GM13977 (cell line): ENCODE data around the gene HAUS5.

Experiments
- DNase-seq: peaks from one replicate; pipeline ENCODE4 v3.0.0; 2012; ENCODE audit warnings: low spot score
- in situ Hi-C: fragments of 300-500 bp; cut with MboI; formaldehyde crosslinking; loops from one replicate; pipeline ENCODE4 v1.12.0; 2022; ENCODE audit warnings: low sequenced_read_pairs, low pct_unique_long_range_greater_than_20kb, mixed read lengths, inconsistent platforms; ENCODE audit not compliant: unreplicated experiment
- TF ChIP-seq, protein P1 (sequence below): IDR thresholded peaks from 2 replicates; pipeline ENCODE4 v1.5.1; 2012; ENCODE audit warnings: mild to moderate bottlenecking, control low read depth; ENCODE audit not compliant: insufficient read depth; ENCODE audit errors: extremely low read depth, missing control alignments

The HAUS5 gene

DNA sequence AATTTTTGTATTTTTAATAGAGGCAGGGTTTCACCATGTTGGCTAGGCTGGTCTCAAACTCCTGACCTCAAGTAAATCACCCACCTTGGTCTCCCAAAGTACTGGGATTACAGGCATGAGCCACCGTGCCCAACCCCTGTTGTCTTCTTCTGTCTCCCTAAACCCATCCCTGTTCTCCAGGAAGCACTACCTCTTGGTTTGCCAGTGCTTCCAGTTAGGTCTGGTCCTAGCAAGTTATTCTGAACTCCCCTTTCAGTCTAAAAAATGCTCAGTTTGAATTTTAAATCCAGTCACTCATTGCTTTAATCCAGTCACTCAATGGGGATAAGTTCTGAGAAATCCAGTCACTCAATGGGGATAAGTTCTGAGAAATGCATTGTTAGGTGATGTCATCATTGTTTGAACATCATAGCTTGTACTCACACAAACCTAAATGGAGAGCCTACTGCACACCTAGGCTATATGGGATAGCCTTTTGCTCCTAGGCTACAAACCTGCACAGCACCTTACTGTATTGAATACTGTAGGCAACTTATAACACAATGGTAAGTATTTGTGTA, 41.0 kb upstream of the HAUS5 start:
- in situ Hi-C loops, result no loop called here
- TF ChIP-seq, protein P1, sequence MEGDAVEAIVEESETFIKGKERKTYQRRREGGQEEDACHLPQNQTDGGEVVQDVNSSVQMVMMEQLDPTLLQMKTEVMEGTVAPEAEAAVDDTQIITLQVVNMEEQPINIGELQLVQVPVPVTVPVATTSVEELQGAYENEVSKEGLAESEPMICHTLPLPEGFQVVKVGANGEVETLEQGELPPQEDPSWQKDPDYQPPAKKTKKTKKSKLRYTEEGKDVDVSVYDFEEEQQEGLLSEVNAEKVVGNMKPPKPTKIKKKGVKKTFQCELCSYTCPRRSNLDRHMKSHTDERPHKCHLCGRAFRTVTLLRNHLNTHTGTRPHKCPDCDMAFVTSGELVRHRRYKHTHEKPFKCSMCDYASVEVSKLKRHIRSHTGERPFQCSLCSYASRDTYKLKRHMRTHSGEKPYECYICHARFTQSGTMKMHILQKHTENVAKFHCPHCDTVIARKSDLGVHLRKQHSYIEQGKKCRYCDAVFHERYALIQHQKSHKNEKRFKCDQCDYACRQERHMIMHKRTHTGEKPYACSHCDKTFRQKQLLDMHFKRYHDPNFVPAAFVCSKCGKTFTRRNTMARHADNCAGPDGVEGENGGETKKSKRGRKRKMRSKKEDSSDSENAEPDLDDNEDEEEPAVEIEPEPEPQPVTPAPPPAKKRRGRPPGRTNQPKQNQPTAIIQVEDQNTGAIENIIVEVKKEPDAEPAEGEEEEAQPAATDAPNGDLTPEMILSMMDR, result no peak

DNA sequence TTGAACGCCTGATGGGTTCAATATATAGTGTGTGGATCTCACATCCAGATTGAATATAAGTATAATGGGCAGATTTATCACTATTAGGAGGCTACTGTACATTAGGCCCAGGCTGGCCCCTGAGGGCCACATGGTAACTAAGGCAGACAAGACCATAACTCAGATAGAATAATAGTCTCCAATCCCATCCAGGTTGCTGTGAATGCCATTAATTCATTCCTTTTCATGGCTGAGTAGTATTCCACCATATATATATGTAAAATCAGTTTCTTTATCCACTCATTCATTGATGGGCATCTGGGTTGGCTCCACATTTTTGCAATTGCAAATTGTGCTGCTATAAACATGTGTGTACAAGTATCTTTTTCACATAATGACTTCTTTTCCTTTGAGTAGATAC, 34.6 kb upstream of the HAUS5 start:
- in situ Hi-C loops, result no loop called here
- no peak for DNase-seq
- TF ChIP-seq, protein P1, result no peak

More for the DNA sequence above, 41.0 kb upstream of the HAUS5 start:
- DNase-seq, result no peak

DNA sequence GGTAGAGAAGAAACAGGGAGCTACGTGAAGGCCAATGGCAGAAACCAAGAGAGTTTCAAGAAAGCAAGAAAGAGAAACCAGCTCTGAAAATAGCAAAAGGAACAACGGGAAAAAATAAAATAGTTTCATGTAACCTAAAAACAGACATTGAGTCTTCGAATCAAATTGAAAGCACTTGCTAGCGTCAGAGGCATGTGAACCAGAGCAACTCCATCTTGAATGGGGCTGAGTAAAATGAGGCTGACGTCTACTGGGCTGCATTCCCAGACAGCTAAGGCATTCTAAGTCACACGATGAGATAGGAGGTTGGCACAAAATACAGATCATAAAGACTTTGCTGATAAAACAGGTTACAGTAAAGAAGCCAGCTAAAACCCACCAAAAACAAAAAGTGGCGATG, 33.8 kb upstream of the HAUS5 start:
- no peak for DNase-seq
- in situ Hi-C loops, result no loop called here
- TF ChIP-seq, protein P1, result no peak

DNA sequence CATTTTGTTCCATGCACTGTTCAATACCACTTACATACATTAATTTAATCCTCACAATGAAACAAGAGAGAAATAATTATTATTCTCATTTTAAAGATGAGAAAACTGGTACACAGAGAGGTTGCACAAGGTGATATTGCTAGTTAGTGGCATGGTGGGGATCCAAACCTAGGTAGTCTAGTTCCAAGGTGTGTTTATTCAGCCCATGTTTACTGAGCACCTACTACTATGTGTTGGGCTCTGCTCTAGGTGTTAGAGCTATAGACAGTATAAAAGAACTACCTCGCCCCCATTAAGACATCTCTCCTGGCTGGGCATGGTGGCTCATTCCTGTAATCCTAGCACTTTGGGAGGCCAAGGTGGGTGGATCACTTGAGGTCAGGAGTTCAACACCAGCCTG, 29.8 kb upstream of the HAUS5 start:
- no peak for DNase-seq
- TF ChIP-seq, protein P1, result no peak
- in situ Hi-C loops, result no loop called here

DNA sequence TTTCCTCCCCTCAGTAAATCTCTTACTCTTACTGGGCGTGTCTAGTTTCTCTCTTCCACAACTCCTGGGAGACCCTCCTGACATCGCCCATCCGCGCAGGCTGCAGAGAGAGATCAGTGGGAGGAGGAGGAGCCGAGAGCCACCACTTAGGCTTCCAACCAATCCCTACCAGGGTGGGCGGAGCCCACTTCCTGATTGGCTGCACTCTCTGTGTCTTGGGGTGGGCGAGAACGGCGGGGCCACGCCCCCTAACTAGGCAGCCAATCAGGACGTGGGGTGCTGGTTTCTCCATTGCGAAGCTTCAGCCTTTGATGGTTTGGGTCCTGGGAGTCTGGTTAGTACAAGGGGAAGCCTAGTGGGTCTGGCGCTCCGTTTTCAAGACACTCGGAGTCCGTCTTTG, 26.7 kb upstream of the HAUS5 start, which contains the start of gene PMIS2:
Gene PMIS2, plus strand, starts transcription at position 326 of the 400 bp plus-strand sequence. CDS start 87 bp downstream, outside the sequence.
- DNase-seq, result no peak
- TF ChIP-seq, protein P1, result no peak
- in situ Hi-C loops, result no loop called here

DNA sequence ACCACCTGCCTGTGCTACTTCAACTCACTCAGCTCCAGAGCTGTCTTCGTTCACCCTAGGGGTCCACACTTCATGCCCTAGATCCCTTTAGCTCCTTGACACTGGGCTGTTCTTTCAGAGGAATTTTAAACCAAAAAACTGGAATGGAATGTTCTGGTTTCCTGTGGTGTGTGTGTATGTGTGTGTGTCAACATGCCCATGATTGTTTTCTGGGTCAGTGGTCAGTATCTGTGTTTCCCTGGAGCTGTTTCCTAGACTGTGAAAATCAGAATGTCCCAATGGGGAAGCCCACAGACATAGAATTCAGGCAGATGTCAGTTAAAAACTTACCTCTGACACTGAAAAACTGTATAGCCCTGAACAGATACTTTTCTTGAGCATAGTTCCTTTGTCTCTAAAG, 25.2 kb upstream of the HAUS5 start:
- no peak for DNase-seq
- in situ Hi-C loops, result no loop called here

More for the DNA sequence above, 25.2 kb upstream of the HAUS5 start:
- TF ChIP-seq, protein P1, result no peak
